ENCODE data around the gene LRMDA. TPM values are rescaled to one million over a fixed set of nuclear protein-coding genes. Genes with fewer than 3 reads are reported as not detected.

Gene LRMDA
- total RNA-seq, 3 donors from 2014 or later (not counting 1 experiment from before 2014, with no cell fraction given) = 1.4 to 2.4 (median 2.1) TPM

DNA sequence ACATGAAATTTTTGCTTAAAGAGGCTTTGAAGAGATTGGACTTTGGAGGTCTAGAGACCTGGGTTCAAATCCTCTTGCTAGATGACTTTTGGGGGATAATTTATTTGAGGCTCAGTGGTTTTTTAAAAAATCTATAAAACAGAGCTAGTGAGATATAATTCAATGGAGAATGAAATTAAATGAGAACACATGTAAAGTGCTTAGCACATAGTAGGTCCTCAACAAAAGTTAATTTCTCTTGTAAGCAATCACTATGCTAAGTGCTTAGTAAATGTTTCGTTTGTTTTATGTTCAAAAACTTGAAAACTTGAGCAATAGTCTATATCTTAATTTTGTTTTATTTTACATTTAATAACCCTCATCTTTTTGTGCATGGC is 64.8 kb downstream of the LRMDA start:
- intact Hi-C loops (cut with micrococcal nuclease) = no loop called here

DNA sequence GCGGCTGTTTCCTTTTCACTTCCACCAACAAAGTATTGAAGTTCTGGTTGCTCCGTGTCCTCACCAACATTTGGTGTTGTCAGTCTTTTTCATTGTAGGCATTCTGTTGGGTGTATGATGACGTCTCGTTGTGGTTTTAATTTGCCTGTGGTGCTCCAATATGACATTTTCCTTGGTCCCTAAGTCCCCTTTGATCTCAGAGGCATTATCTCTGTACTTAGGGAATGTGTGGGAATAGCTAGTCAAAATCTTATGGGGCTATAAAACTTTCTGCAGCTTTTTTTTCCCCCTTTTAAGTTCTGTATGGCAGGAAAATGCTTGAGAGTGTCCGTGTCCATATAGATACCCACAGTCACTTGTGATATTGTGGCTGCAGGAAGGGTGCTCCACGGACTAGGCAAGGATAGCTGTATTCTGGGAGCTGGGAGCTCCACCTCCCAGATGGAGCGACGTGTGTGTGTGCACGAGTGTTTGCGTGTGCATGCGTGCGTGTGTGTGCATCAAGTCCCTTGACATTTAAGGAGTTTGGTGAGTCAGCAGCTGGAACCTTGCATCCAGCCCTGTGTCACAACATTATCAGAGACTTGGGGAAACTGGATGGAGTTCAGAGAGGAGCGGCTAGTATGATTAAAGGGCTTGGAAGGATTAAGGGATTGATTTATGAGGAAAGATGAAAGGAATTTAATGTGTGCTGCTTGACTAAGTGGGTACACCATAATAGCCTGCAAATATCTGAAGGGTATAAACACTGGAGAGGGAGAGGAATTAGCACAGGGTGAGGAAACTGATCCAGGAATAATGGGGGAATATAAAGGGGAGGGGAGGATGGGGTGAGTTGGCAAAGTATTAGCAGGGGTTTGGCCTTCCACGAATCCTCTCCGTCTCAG is 66.8 kb downstream of the LRMDA start:
- no peak for DNase-seq
- intact Hi-C loops (cut with micrococcal nuclease) = no loop called here
- no peaks in the 10 kb centered on the region for H3K27me3 ChIP-seq (ENCODE audit: control insufficient read depth, insufficient read depth, low read length)
- WGBS (ENCODE audit: insufficient coverage) = 87% methylated on average over 15 of the region's 15 CpGs
- H3K4me1 Mint-ChIP-seq = no peaks in the 10 kb centered on the region
- H3K27ac ChIP-seq (ENCODE audit: low read length) = no peak overlapping the region
- no peak for ATAC-seq
- TF ChIP-seq, protein P1, sequence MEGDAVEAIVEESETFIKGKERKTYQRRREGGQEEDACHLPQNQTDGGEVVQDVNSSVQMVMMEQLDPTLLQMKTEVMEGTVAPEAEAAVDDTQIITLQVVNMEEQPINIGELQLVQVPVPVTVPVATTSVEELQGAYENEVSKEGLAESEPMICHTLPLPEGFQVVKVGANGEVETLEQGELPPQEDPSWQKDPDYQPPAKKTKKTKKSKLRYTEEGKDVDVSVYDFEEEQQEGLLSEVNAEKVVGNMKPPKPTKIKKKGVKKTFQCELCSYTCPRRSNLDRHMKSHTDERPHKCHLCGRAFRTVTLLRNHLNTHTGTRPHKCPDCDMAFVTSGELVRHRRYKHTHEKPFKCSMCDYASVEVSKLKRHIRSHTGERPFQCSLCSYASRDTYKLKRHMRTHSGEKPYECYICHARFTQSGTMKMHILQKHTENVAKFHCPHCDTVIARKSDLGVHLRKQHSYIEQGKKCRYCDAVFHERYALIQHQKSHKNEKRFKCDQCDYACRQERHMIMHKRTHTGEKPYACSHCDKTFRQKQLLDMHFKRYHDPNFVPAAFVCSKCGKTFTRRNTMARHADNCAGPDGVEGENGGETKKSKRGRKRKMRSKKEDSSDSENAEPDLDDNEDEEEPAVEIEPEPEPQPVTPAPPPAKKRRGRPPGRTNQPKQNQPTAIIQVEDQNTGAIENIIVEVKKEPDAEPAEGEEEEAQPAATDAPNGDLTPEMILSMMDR (IDR thresholded peaks at IDR 0.05) = no peak
- H3K36me3 Mint-ChIP-seq = no peaks in the 10 kb centered on the region
- no peaks in the 10 kb centered on the region for H3K27me3 Mint-ChIP-seq (ENCODE audit: low read depth in 2 of 2)
- H3K4me3 ChIP-seq (ENCODE audit: low read length) = no peak overlapping the region
- H3K4me1 ChIP-seq (ENCODE audit: control insufficient read depth, insufficient read depth, low read length) = no peaks in the 10 kb centered on the region
- H3K9me3 Mint-ChIP-seq = no peaks in the 10 kb centered on the region
- H3K36me3 ChIP-seq (ENCODE audit: control insufficient read depth, insufficient read depth, low read length) = no peaks in the 10 kb centered on the region
- H3K4me3 Mint-ChIP-seq = no peak overlapping the region
- no peaks in the 10 kb centered on the region for H3K9me3 ChIP-seq (ENCODE audit: control insufficient read depth, insufficient read depth, low read length)
- no peak overlapping the region for H3K27ac Mint-ChIP-seq

More for the DNA sequence above, 64.8 kb downstream of the LRMDA start:
- Histone ChIP-seq H3K27ac (ENCODE audit: low read length) (no peak overlapping the region), H3K27me3 (ENCODE audit: control insufficient read depth, insufficient read depth, low read length) (no peaks in the 10 kb centered on the region), H3K36me3 (ENCODE audit: control insufficient read depth, insufficient read depth, low read length) (no peaks in the 10 kb centered on the region), H3K4me3 (ENCODE audit: low read length) (no peak overlapping the region), H3K9me3 (ENCODE audit: control insufficient read depth, insufficient read depth, low read length) (no peaks in the 10 kb centered on the region), H3K4me1 (ENCODE audit: control insufficient read depth, insufficient read depth, low read length) (no peaks in the 10 kb centered on the region)
- no peaks in the 10 kb centered on the region for H3K36me3 Mint-ChIP-seq
- H3K4me1 Mint-ChIP-seq = no peaks in the 10 kb centered on the region
- no peak for ATAC-seq
- no peaks in the 10 kb centered on the region for H3K9me3 Mint-ChIP-seq
- DNase-seq = no peak
- TF ChIP-seq, protein P1 (IDR thresholded peaks at IDR 0.05) = no peak
- no CpG with 5 or more reads among the region's 1 CpG for WGBS (ENCODE audit: insufficient coverage)
- no peak overlapping the region for H3K27ac Mint-ChIP-seq
- no peak overlapping the region for H3K4me3 Mint-ChIP-seq
- peaks cover 0 to 8% of the 10 kb centered on the region in 2 donors for H3K27me3 Mint-ChIP-seq (ENCODE audit: low read depth in 2 of 2)

DNA sequence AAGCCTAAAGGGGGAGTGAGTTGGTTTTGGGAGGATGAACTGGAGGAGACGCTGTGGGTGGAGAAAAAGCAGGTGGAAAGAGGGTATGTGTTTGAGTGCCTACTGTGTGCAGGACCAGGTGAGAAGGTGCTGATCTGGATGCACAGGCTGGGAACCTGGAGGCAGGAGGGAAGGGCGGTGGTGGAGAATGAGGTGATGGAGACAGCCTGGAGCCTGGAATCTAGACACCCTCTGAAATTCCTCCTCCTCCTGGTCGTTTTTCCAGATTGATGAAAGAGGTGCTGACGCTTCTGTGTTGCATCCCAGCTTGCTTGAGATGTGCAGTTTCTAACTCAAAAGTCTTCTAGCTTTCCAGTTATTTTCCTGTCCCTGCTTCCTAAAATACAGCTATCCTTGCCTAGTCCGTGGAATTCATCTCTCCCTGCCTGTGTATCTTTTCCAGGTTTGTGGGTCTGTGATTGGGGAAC is 67.5 kb downstream of the LRMDA start:
- intact Hi-C loops (cut with micrococcal nuclease) = no loop called here
- Mint-ChIP-seq H3K4me3 (no peak overlapping the region), H3K36me3 (no peaks in the 10 kb centered on the region), H3K9me3 (no peaks in the 10 kb centered on the region), H3K4me1 (no peaks in the 10 kb centered on the region), H3K27me3 (ENCODE audit: low read depth in 2 of 2) (no peaks in the 10 kb centered on the region), H3K27ac (no peak overlapping the region)
- no peak overlapping the region for H3K4me3 ChIP-seq (ENCODE audit: low read length)
- no peaks in the 10 kb centered on the region for H3K9me3 ChIP-seq (ENCODE audit: control insufficient read depth, insufficient read depth, low read length)
- no peaks in the 10 kb centered on the region for H3K4me1 ChIP-seq (ENCODE audit: control insufficient read depth, insufficient read depth, low read length)
- no peak for DNase-seq
- no peaks in the 10 kb centered on the region for H3K27me3 ChIP-seq (ENCODE audit: control insufficient read depth, insufficient read depth, low read length)
- TF ChIP-seq, protein P1 (IDR thresholded peaks at IDR 0.05) = no peak
- no peaks in the 10 kb centered on the region for H3K36me3 ChIP-seq (ENCODE audit: control insufficient read depth, insufficient read depth, low read length)
- no peak overlapping the region for H3K27ac ChIP-seq (ENCODE audit: low read length)
- ATAC-seq = no peak
- WGBS (ENCODE audit: insufficient coverage) = 83% methylated on average over 5 of the region's 5 CpGs

Data from natural killer cell (primary cell).